SK-N-SH treated with all-trans-retinoic acid at 6 μM for 48 hours (cell line): ENCODE results near the gene POLR2I.

Experiments used
- BACH2 ChIP-seq: fragments of 250-450 bp; sonication (Bioruptor Pico); IDR thresholded peaks from 2 replicates; pipeline ENCODE4 v1.9.0; 2021; ENCODE audit warnings: mild to moderate bottlenecking, borderline replicate concordance
- CREB5 ChIP-seq: fragments of 250-450 bp; sonication (Bioruptor Pico); IDR thresholded peaks from 2 replicates; pipeline ENCODE4 v1.5.1; 2020; ENCODE audit warnings: low read depth, mild to moderate bottlenecking, moderate library complexity
- GLIS3 ChIP-seq: fragments of 250-450 bp; sonication (Bioruptor Pico); IDR thresholded peaks from 2 replicates; pipeline ENCODE4 v1.5.0; 2020; ENCODE audit warnings: mild to moderate bottlenecking, moderate library complexity
- OSR1 ChIP-seq: fragments of 250-450 bp; sonication (Bioruptor Pico); IDR thresholded peaks from 2 replicates; pipeline ENCODE4 v1.8.0; 2022; ENCODE audit warnings: moderate library complexity, mild to moderate bottlenecking, inconsistent platforms
- RARB ChIP-seq: fragments of 250-450 bp; sonication (Bioruptor Pico); IDR thresholded peaks from 2 replicates; pipeline ENCODE4 v1.8.0; 2021; ENCODE audit warnings: mild to moderate bottlenecking, moderate library complexity
- TOX ChIP-seq: fragments of 250-450 bp; sonication (Bioruptor Pico); IDR thresholded peaks from 2 replicates; pipeline ENCODE4 v1.8.0; 2021; ENCODE audit warnings: mild to moderate bottlenecking, moderate library complexity, borderline replicate concordance
- ZFP30 ChIP-seq: fragments of 450-650 bp; formaldehyde crosslinking; IDR thresholded peaks from 2 replicates; pipeline ENCODE4 v1.5.0; 2022; ENCODE audit warnings: mild to moderate bottlenecking, moderate library complexity
- TF ChIP-seq, protein P1 (sequence below): fragments of 250-450 bp; sonication (Bioruptor Pico); IDR thresholded peaks from 2 replicates; pipeline ENCODE4 v1.8.0; 2020; ENCODE audit warnings: mild to moderate bottlenecking, moderate library complexity, borderline replicate concordance

DNA sequence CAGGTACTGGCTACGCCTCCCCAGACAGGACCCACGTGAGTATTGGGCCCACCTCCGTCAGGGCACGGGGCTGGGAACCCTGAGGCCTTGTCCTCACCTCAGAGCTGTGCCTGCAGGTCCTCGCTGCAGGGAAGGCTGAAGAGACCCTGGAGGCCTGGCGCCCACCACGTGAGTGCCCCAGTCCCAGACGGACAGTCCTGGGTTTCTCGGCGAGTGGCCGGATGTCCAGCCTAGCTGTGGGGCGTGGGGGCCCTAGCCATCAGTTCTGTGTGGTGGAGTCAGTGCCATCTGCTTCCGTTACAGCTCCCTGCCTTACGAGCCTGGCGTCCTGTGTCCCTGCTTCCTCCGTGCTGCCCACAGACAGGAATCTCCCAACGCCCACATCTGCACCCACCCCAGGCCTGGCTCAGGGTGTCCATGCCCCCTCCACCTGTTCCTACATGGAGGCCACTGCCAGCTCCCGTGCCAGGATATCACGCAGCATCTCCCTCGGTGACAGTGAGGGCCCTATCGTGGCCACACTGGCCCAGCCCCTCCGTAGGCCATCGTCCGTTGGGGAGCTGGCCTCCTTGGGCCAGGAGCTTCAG, 11.5 kb downstream of the POLR2I start:
- TF ChIP-seq GLIS3 = no peak
- no peak for TF ChIP-seq CREB5 (CRISPR knock-in tag)
- no peak for TF ChIP-seq OSR1 (CRISPR knock-in tag)
- no peak for TF ChIP-seq BACH2 (CRISPR knock-in tag)
- no peak for TF ChIP-seq TOX (CRISPR knock-in tag)
- TF ChIP-seq ZFP30 (CRISPR knock-in tag) = no peak
- TF ChIP-seq, protein P1, sequence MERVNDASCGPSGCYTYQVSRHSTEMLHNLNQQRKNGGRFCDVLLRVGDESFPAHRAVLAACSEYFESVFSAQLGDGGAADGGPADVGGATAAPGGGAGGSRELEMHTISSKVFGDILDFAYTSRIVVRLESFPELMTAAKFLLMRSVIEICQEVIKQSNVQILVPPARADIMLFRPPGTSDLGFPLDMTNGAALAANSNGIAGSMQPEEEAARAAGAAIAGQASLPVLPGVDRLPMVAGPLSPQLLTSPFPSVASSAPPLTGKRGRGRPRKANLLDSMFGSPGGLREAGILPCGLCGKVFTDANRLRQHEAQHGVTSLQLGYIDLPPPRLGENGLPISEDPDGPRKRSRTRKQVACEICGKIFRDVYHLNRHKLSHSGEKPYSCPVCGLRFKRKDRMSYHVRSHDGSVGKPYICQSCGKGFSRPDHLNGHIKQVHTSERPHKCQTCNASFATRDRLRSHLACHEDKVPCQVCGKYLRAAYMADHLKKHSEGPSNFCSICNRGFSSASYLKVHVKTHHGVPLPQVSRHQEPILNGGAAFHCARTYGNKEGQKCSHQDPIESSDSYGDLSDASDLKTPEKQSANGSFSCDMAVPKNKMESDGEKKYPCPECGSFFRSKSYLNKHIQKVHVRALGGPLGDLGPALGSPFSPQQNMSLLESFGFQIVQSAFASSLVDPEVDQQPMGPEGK (CRISPR knock-in tag) = no peak
- no peak for TF ChIP-seq RARB (CRISPR knock-in tag)
